H9 (cell line): Measurements from ENCODE around the gene UQCR11. TPM values are rescaled to one million over a fixed set of nuclear protein-coding genes. Genes with fewer than 3 reads are reported as not detected.

Experiments used
- DNase-seq: peaks from one replicate; pipeline ENCODE4 v3.0.0-alpha.2; 2017
- H2AFZ ChIP-seq: one replicate; pipeline ENCODE4 v1.6.1; 2013; ENCODE audit warnings: mild to moderate bottlenecking, low read length, control low read depth, moderate library complexity
- H2AK5ac ChIP-seq: 2 replicates; pipeline ENCODE4 v1.6.1; 2013; ENCODE audit warnings: low read length, control low read depth, mixed read lengths; ENCODE audit not compliant: insufficient read length
- H2BK120ac ChIP-seq: one replicate; pipeline ENCODE4 v1.6.1; 2013; ENCODE audit warnings: low read depth, mild to moderate bottlenecking, low read length, control low read depth, inconsistent platforms; ENCODE audit not compliant: poor library complexity, severe bottlenecking
- H2BK12ac ChIP-seq: 2 replicates; pipeline ENCODE4 v1.6.1; 2013; ENCODE audit warnings: low read length, control low read depth, mixed read lengths, low read depth; ENCODE audit not compliant: insufficient read length
- H2BK15ac ChIP-seq: 2 replicates; pipeline ENCODE4 v1.6.1; 2013; ENCODE audit warnings: low read depth, low read length, control low read depth
- H2BK20ac ChIP-seq: one replicate; pipeline ENCODE4 v1.6.1; 2013; ENCODE audit warnings: low read depth, mild to moderate bottlenecking, low read length, control low read depth, inconsistent platforms; ENCODE audit not compliant: poor library complexity, severe bottlenecking
- H2BK5ac ChIP-seq: 2 replicates; pipeline ENCODE4 v1.6.1; 2013; ENCODE audit warnings: low read length, control low read depth, mixed read lengths; ENCODE audit not compliant: insufficient read length
- H3K14ac ChIP-seq: 2 replicates; pipeline ENCODE4 v1.6.1; 2013; ENCODE audit warnings: low read length, control low read depth; ENCODE audit not compliant: insufficient read depth
- H3K18ac ChIP-seq: 2 replicates; pipeline ENCODE4 v1.6.1; 2013; ENCODE audit warnings: low read depth, mild to moderate bottlenecking, mixed read lengths, low read length, control low read depth; ENCODE audit not compliant: insufficient read length
- H3K23ac ChIP-seq: 2 replicates; pipeline ENCODE4 v1.6.1; 2013; ENCODE audit warnings: low read length, control low read depth, mixed read lengths, low read depth; ENCODE audit not compliant: insufficient read length
- H3K23me2 ChIP-seq: 2 replicates; pipeline ENCODE4 v1.6.1; 2013; ENCODE audit warnings: low read depth, mild to moderate bottlenecking, mixed read lengths, low read length, control low read depth; ENCODE audit not compliant: insufficient read length, poor library complexity, severe bottlenecking
- H3K27ac ChIP-seq: 2 replicates; pipeline ENCODE4 v1.5.1; 2013; ENCODE audit warnings: low read length, control low read depth, mixed read lengths, low read depth; ENCODE audit not compliant: insufficient read length
- H3K27me3 ChIP-seq: 2 replicates; pipeline ENCODE4 v1.6.1; 2013; ENCODE audit warnings: low read length, control low read depth, inconsistent platforms; ENCODE audit not compliant: insufficient read depth
- H3K4ac ChIP-seq: 2 replicates; pipeline ENCODE4 v1.6.1; 2013; ENCODE audit warnings: low read depth, mild to moderate bottlenecking, control low read depth, inconsistent platforms, low read length, moderate library complexity
- H3K4me1 ChIP-seq: 2 replicates; pipeline ENCODE4 v1.6.1; 2013; ENCODE audit warnings: low read length, control low read depth, inconsistent platforms; ENCODE audit not compliant: insufficient read depth
- H3K4me2 ChIP-seq: 2 replicates; pipeline ENCODE4 v1.6.1; 2013; ENCODE audit warnings: low read length, control low read depth, mixed read lengths; ENCODE audit not compliant: insufficient read length, insufficient read depth
- H3K56ac ChIP-seq: 2 replicates; pipeline ENCODE4 v1.6.1; 2013; ENCODE audit warnings: low read depth, mild to moderate bottlenecking, mixed read lengths, low read length, control low read depth; ENCODE audit not compliant: insufficient read length
- H3K79me1 ChIP-seq: 2 replicates; pipeline ENCODE4 v1.6.1; 2013; ENCODE audit warnings: low read depth, mild to moderate bottlenecking, moderate library complexity, low read length, control low read depth, inconsistent platforms; ENCODE audit not compliant: insufficient read depth, poor library complexity, severe bottlenecking
- H3K79me2 ChIP-seq: 2 replicates; pipeline ENCODE4 v1.6.1; 2013; ENCODE audit warnings: low read length, control low read depth, inconsistent platforms; ENCODE audit not compliant: insufficient read depth
- H3K9ac ChIP-seq: 2 replicates; pipeline ENCODE4 v1.6.1; 2013; ENCODE audit warnings: low read length, control low read depth, mixed read lengths; ENCODE audit not compliant: insufficient read length; ENCODE audit errors: extremely low read depth
- H3K9me3 ChIP-seq: one replicate; pipeline ENCODE4 v1.6.1; 2013; ENCODE audit warnings: low read depth, low read length, inconsistent platforms; ENCODE audit not compliant: control insufficient read depth
- H3T11ph ChIP-seq: one replicate; pipeline ENCODE4 v1.6.1; 2013; ENCODE audit warnings: mild to moderate bottlenecking, low read length, control low read depth, inconsistent platforms
- H4K20me1 ChIP-seq: one replicate; pipeline ENCODE4 v1.6.1; 2013; ENCODE audit not compliant: control insufficient read depth, insufficient read length, insufficient read depth
- H4K5ac ChIP-seq: 2 replicates; pipeline ENCODE4 v1.6.1; 2013; ENCODE audit warnings: low read depth, mild to moderate bottlenecking, mixed read lengths, low read length, control low read depth; ENCODE audit not compliant: insufficient read length
- H4K8ac ChIP-seq: replicated peaks from 2 replicates; pipeline ENCODE4 v1.6.1; 2013; ENCODE audit warnings: low read length, control low read depth, mixed read lengths, low read depth; ENCODE audit not compliant: insufficient read length
- H4K91ac ChIP-seq: 2 replicates; pipeline ENCODE4 v1.6.1; 2013; ENCODE audit warnings: low read depth, mild to moderate bottlenecking, moderate library complexity, mixed read lengths, low read length, control low read depth; ENCODE audit not compliant: insufficient read length
- H3K27ac Mint-ChIP-seq, 3 experiments: 2 replicates in 2 of 3; 3 replicates in 1 of 3; pipeline ENCODE4 v1.8.0; 2020 to 2021; ENCODE audit warnings: mixed read lengths in 3 of 3, mild to moderate bottlenecking in 1 of 3, moderate library complexity in 1 of 3
- H3K27me3 Mint-ChIP-seq: 2 replicates; pipeline ENCODE4 v1.8.0; 2021; ENCODE audit warnings: low read depth, mild to moderate bottlenecking, moderate library complexity, mixed read lengths
- H3K36me3 Mint-ChIP-seq, 3 experiments: 2 replicates in 2 of 3; 3 replicates in 1 of 3; pipeline ENCODE4 v1.8.0; 2020 to 2021; ENCODE audit warnings: low read depth in 3 of 3, mixed read lengths in 3 of 3; ENCODE audit not compliant: insufficient read depth in 1 of 3
- H3K4me1 Mint-ChIP-seq, 2 experiments: 2 replicates each; pipeline ENCODE4 v1.8.0; 2020; ENCODE audit warnings: mixed read lengths in 2 of 2
- H3K4me3 Mint-ChIP-seq, 2 experiments: 2 replicates in 1 of 2; 3 replicates in 1 of 2; pipeline ENCODE4 v1.8.0; 2020 to 2021; ENCODE audit warnings: mild to moderate bottlenecking in 2 of 2, mixed read lengths in 2 of 2, moderate library complexity in 1 of 2
- H3K9me3 Mint-ChIP-seq, 2 experiments: 2 replicates in 1 of 2; 3 replicates in 1 of 2; pipeline ENCODE4 v1.8.0; 2020; ENCODE audit warnings: mild to moderate bottlenecking in 2 of 2, mixed read lengths in 2 of 2, moderate library complexity in 1 of 2
- WGBS: extraction: QIAGEN DNeasy Blood & Tissue Kit; methylation state at CpG from one replicate; pipeline ENCODE4 v1.1.7; 2013; ENCODE audit warnings: missing lambda C conversion rate, low lambda C conversion rate, mixed read lengths; ENCODE audit not compliant: insufficient read length; ENCODE audit errors: extremely low coverage; 5-methylcytosine and 5-hydroxymethylcytosine counted together
- total RNA-seq: library from RNA; stranded (reverse); gene quantifications from 2 replicates; pipeline ENCODE4 v1.2.1, GENCODE V29; 2021
- TF ChIP-seq, protein P1 (sequence below): fragments of 200-600 bp; sonication (generic); conservative IDR thresholded peaks from 3 replicates; pipeline ENCODE4 v1.8.0; 2021; ENCODE audit warnings: antibody characterized with exemption, mild to moderate bottlenecking

UQCR11 gene
- total RNA-seq, 1 experiment from 2014 or later: 174 TPM

DNA sequence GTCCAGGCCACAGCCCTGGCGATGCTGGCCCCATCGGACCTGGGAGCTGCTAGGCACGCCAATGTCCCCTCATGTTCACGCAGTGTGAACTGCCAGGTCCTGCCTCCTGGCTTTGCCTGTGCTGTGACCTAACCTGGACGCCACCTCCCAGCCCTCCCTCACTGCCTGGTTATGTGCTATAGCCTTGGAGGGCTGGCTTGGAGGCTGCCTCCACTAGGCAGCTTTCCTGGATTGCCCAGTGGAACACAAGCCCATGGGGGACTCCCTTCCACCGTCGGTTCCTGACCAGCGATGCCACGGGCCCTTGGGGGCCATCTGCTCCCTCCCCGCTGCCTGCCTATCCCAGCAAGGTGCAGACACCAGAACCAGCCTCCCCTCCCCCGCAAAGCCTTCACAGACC lies 15.2 kb upstream of the UQCR11 start:
- no peak overlapping the region for H3K9ac ChIP-seq
- H4K20me1 ChIP-seq: no peaks in the 10 kb centered on the region
- H2BK15ac ChIP-seq: no peak overlapping the region
- TF ChIP-seq, protein P1, sequence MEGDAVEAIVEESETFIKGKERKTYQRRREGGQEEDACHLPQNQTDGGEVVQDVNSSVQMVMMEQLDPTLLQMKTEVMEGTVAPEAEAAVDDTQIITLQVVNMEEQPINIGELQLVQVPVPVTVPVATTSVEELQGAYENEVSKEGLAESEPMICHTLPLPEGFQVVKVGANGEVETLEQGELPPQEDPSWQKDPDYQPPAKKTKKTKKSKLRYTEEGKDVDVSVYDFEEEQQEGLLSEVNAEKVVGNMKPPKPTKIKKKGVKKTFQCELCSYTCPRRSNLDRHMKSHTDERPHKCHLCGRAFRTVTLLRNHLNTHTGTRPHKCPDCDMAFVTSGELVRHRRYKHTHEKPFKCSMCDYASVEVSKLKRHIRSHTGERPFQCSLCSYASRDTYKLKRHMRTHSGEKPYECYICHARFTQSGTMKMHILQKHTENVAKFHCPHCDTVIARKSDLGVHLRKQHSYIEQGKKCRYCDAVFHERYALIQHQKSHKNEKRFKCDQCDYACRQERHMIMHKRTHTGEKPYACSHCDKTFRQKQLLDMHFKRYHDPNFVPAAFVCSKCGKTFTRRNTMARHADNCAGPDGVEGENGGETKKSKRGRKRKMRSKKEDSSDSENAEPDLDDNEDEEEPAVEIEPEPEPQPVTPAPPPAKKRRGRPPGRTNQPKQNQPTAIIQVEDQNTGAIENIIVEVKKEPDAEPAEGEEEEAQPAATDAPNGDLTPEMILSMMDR: no peak
- H3K18ac ChIP-seq: no peak overlapping the region
- no CpG with 5 or more reads among the region's 11 CpGs for WGBS
- Mint-ChIP-seq H3K27ac (no peak overlapping the region; a peak in 1 of 7 replicates), H3K27me3 (no peaks in the 10 kb centered on the region), H3K4me3 (no peak overlapping the region), H3K36me3 (peaks cover 39 to 74% (median 73%) of the 10 kb centered on the region in 3 experiments; a peak in 6 of 7 replicates), H3K4me1 (peaks cover 5 to 19% of the 10 kb centered on the region in 2 experiments), H3K9me3 (no peaks in the 10 kb centered on the region)
- no peaks in the 10 kb centered on the region for H3K9me3 ChIP-seq
- H3T11ph ChIP-seq: no peak overlapping the region
- no peaks in the 10 kb centered on the region for H3K79me2 ChIP-seq
- no peak overlapping the region for H2AFZ ChIP-seq
- no peaks in the 10 kb centered on the region for H3K27me3 ChIP-seq
- no peak overlapping the region for H3K23ac ChIP-seq
- H3K4me2 ChIP-seq: no peak overlapping the region
- H4K8ac ChIP-seq: no peak overlapping the region
- H2BK5ac ChIP-seq: no peak overlapping the region
- H3K14ac ChIP-seq: no peak overlapping the region
- H4K91ac ChIP-seq: no peak overlapping the region
- H3K79me1 ChIP-seq: peaks cover 4% of the 10 kb centered on the region
- H3K4ac ChIP-seq: no peak overlapping the region
- no peak overlapping the region for H2BK12ac ChIP-seq
- H2BK20ac ChIP-seq: no peak overlapping the region
- H2BK120ac ChIP-seq: no peak overlapping the region
- H3K23me2 ChIP-seq: no peaks in the 10 kb centered on the region
- no peak overlapping the region for H3K56ac ChIP-seq
- no peak overlapping the region for H4K5ac ChIP-seq
- no peak overlapping the region for H2AK5ac ChIP-seq
- H3K27ac ChIP-seq: no peak overlapping the region
- DNase-seq: no peak
- H3K4me1 ChIP-seq: no peaks in the 10 kb centered on the region
